ENCODE data around the gene TSGA10.
"Not testable (repeated sequence)": the region's sequence is repeated elsewhere in the genome, so short reads cannot be mapped to it uniquely, and the experiment has no call there.

DNA sequence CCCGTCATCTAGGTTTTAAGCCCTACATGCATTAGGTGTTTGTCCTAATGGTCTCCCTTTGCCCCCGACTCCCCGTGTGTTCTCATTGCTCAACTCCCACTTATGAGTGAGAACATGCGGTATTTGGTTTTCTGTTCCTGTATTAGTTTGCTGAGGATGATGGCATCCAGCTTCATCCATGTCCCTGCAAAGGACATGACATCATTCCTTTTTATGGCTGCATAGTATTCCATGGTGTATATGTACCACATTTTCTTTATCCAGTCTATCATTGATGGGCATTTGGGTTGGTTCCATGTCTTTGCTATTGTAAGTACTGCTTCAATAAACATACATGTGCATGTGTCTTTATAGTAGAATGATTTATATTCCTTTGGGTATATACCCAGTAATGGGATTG, 37.6 kb upstream of the TSGA10 start:
- not testable (repeated sequence) for TF ChIP-seq POLR2A, POLR2AphosphoS5 (IDR thresholded peaks at IDR 0.05)
- TF ChIP-seq, protein P1, sequence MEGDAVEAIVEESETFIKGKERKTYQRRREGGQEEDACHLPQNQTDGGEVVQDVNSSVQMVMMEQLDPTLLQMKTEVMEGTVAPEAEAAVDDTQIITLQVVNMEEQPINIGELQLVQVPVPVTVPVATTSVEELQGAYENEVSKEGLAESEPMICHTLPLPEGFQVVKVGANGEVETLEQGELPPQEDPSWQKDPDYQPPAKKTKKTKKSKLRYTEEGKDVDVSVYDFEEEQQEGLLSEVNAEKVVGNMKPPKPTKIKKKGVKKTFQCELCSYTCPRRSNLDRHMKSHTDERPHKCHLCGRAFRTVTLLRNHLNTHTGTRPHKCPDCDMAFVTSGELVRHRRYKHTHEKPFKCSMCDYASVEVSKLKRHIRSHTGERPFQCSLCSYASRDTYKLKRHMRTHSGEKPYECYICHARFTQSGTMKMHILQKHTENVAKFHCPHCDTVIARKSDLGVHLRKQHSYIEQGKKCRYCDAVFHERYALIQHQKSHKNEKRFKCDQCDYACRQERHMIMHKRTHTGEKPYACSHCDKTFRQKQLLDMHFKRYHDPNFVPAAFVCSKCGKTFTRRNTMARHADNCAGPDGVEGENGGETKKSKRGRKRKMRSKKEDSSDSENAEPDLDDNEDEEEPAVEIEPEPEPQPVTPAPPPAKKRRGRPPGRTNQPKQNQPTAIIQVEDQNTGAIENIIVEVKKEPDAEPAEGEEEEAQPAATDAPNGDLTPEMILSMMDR (IDR thresholded peaks at IDR 0.05 in 8 of 11, conservative IDR thresholded peaks at IDR 0.05 in 3 of 11), result not testable (repeated sequence)
